ENCODE measurements around the gene CEP55. TPM values are rescaled to one million over a fixed set of nuclear protein-coding genes. Genes with fewer than 3 reads are reported as not detected.

The CEP55 gene
- total RNA-seq, 1 donor from 2014 or later, result 3.2 TPM

DNA sequence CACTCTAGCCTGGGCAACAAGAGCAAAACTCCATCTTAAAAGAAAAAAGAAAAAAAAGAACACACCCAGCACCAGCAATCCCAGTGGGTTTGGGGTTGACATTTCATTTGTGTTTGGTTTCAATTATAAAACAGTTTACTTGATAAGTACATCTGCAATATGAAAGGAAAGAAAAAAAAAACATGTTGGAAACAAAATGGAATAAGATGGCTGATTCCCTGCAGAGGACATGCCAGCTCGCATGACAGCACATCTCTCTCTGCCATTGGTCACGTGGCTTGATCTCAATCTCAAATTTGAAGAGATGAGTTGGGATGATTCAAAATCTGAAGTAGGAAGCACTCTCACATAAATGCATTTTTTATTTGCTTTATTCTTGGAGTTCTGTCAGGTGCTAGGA, 42.3 kb upstream of the CEP55 start:
- Histone ChIP-seq H3K4me1 (peaks cover 43% of the 10 kb centered on the region), H3K4me3 (no peak overlapping the region), H3K9me3 (no peaks in the 10 kb centered on the region), H3K27me3 (no peaks in the 10 kb centered on the region), H3K27ac (no peak overlapping the region), H3K36me3 (peaks cover 0 to 43% of the 10 kb centered on the region in 2 donors)
- intact Hi-C loops (cut with DNase I), result no loop called here
- no peak for TF ChIP-seq POLR2A (IDR thresholded peaks at IDR 0.05)
- TF ChIP-seq POLR2AphosphoS5 (IDR thresholded peaks at IDR 0.05; ENCODE audit: insufficient read depth in 1 of 2, low read depth in 1 of 2), result no peak
- TF ChIP-seq, protein P1, sequence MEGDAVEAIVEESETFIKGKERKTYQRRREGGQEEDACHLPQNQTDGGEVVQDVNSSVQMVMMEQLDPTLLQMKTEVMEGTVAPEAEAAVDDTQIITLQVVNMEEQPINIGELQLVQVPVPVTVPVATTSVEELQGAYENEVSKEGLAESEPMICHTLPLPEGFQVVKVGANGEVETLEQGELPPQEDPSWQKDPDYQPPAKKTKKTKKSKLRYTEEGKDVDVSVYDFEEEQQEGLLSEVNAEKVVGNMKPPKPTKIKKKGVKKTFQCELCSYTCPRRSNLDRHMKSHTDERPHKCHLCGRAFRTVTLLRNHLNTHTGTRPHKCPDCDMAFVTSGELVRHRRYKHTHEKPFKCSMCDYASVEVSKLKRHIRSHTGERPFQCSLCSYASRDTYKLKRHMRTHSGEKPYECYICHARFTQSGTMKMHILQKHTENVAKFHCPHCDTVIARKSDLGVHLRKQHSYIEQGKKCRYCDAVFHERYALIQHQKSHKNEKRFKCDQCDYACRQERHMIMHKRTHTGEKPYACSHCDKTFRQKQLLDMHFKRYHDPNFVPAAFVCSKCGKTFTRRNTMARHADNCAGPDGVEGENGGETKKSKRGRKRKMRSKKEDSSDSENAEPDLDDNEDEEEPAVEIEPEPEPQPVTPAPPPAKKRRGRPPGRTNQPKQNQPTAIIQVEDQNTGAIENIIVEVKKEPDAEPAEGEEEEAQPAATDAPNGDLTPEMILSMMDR (IDR thresholded peaks at IDR 0.05), result no peak
- DNase-seq (ENCODE audit: extremely low spot score in 2 of 2), result no peak

DNA sequence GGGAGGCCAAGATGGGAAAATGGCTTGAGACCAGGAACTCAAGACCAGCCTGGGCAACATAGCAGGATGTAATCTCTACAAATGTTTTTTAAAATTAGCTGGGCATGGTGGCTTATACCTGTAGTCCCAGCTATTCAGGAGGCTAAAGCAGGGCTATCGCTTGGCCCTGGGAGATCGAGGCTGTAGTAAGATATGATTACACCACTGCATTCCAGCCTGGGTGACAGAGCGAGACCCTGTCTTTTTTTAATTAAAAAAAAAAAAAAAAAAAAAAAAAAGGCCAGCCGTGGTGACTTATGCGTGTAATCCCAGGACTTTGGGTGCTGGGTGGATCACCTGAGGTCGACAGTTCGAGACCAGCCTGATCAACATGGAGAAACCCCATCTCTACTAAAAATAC, 41.7 kb upstream of the CEP55 start:
- TF ChIP-seq, protein P1 (IDR thresholded peaks at IDR 0.05), result no peak
- TF ChIP-seq POLR2A (IDR thresholded peaks at IDR 0.05) (no peak), POLR2AphosphoS5 (IDR thresholded peaks at IDR 0.05; ENCODE audit: insufficient read depth in 1 of 2, low read depth in 1 of 2) (no peak)
- H3K9me3 ChIP-seq, result no peaks in the 10 kb centered on the region
- no peak overlapping the region for H3K4me3 ChIP-seq
- intact Hi-C loops (cut with DNase I), result no loop called here
- no peaks in the 10 kb centered on the region for H3K27me3 ChIP-seq
- H3K4me1 ChIP-seq, result peaks cover 49% of the 10 kb centered on the region
- peaks cover 0 to 37% of the 10 kb centered on the region in 2 donors for H3K36me3 ChIP-seq
- no peak for DNase-seq (ENCODE audit: extremely low spot score in 2 of 2)
- no peak overlapping the region for H3K27ac ChIP-seq

DNA sequence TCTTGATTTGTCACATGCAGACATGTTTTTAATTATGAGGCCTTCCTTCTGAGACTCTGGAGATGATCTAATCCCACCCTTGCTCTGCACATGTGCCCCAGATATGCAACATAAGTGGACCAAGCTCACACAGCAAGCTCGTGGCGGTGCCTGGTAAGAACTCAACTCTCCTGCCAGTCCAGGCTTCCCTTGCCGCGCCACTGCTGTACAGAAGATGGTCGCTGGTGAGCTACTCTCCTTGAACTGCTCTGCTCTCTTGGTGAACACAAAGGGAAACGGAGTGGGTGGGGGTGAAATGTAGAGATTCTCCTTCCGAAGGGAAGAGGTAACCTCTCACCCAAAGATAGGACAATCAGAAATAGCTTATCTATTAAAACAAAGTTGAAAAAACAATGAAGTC, 39.9 kb upstream of the CEP55 start:
- no peak for DNase-seq (ENCODE audit: extremely low spot score in 2 of 2)

DNA sequence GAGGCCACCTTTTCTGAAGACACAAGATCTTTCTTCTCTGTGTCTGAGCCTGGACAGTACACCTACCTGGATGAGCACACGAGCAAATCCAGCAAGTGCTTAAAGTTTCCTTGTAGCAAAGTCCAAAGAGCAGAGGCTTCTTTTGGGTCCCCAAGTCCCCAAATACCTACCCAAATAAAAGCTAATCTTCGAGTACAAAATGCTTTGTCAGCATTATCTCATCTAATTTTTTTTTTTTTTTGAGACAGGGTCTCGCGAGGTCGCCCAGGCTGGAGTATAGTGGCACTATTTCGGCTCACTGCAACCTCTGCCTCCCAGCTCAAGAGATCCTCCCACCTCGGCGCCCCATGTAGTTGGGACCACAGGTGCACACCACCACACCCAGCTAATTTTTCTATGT, 38.9 kb upstream of the CEP55 start:
- H3K27ac ChIP-seq, result peak overlapping the region; percentile 94
- H3K4me1 ChIP-seq, result peaks cover 67% of the 10 kb centered on the region
- no peaks in the 10 kb centered on the region for H3K9me3 ChIP-seq
- H3K36me3 ChIP-seq, result peaks cover 0 to 19% of the 10 kb centered on the region in 2 donors
- H3K27me3 ChIP-seq, result no peaks in the 10 kb centered on the region
- H3K4me3 ChIP-seq, result no peak overlapping the region
- intact Hi-C loops (cut with DNase I), result no loop called here
- no peak for TF ChIP-seq POLR2AphosphoS5 (IDR thresholded peaks at IDR 0.05; ENCODE audit: insufficient read depth in 1 of 2, low read depth in 1 of 2)
- no peak for TF ChIP-seq POLR2A (IDR thresholded peaks at IDR 0.05)
- DNase-seq (ENCODE audit: extremely low spot score in 2 of 2), result no peak

More for the DNA sequence above, 39.9 kb upstream of the CEP55 start:
- no peaks in the 10 kb centered on the region for H3K27me3 ChIP-seq
- TF ChIP-seq, protein P1 (IDR thresholded peaks at IDR 0.05), result no peak
- no peak for TF ChIP-seq POLR2A (IDR thresholded peaks at IDR 0.05)
- no peak for TF ChIP-seq POLR2AphosphoS5 (IDR thresholded peaks at IDR 0.05; ENCODE audit: insufficient read depth in 1 of 2, low read depth in 1 of 2)
- peak overlapping the region; percentile 94 for H3K27ac ChIP-seq
- no peak overlapping the region for H3K4me3 ChIP-seq
- H3K4me1 ChIP-seq, result peaks cover 62% of the 10 kb centered on the region
- H3K9me3 ChIP-seq, result no peaks in the 10 kb centered on the region
- intact Hi-C loops (cut with DNase I), result no loop called here
- H3K36me3 ChIP-seq, result peaks cover 0 to 27% of the 10 kb centered on the region in 2 donors

DNA sequence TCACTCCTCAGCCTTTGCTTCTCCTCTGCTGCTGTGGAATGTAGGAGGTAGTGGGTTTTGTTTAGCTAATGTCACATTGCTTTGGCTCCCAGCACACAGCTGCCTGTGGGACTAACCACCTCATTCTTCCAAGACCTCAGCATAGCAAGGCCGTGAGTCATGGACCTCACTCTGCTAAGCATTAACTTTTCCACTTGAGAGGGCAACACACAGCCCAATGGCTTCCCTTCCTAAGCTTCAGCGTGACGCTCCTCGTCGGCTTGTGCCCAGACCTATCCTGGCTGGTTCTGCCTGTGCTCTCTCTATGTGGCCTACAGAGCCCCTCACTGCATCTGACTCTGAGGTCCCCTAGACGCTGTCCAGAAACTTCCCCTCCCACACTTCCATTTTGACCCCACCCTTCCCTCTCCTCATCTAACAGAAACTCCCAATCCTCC, 37.6 kb upstream of the CEP55 start:
- intact Hi-C loops (cut with DNase I), result no loop called here
- peaks cover 80% of the 10 kb centered on the region for H3K4me1 ChIP-seq

More for the DNA sequence above, 37.6 kb upstream of the CEP55 start:
- Histone ChIP-seq H3K9me3 (no peaks in the 10 kb centered on the region), H3K27ac (peak overlapping the region; percentile 94), H3K27me3 (no peaks in the 10 kb centered on the region), H3K36me3 (peaks cover 0 to 17% of the 10 kb centered on the region in 2 donors), H3K4me3 (peak overlapping the region in 1 of 2 donors; percentile 1)
- TF ChIP-seq POLR2AphosphoS5 (IDR thresholded peaks at IDR 0.05; ENCODE audit: insufficient read depth in 1 of 2, low read depth in 1 of 2), result peak; percentile 76 to 91
- TF ChIP-seq, protein P1 (IDR thresholded peaks at IDR 0.05), result no peak
- no peak for TF ChIP-seq POLR2A (IDR thresholded peaks at IDR 0.05)
- no peak for DNase-seq (ENCODE audit: extremely low spot score in 2 of 2)

All from vagina (tissue), 2 donors.